Measurements from ENCODE around the gene JAK1.
"Not testable (repeated sequence)": the region's sequence is repeated elsewhere in the genome, so short reads cannot be mapped to it uniquely, and the experiment has no call there.

The JAK1 gene

GRCh38 chr1:64948216-64948615, 18.1 kb downstream of the JAK1 start:
- DNase-seq: no peak

- no peak for DNase-seq
Observed at GRCh38 chr1:64946916-64947315, 19.4 kb downstream of the JAK1 start.

GRCh38 chr1:64944913-64945312, 21.4 kb downstream of the JAK1 start:
- no peak for DNase-seq

GRCh38 chr1:64942675-64943074, 23.7 kb downstream of the JAK1 start:
- DNase-seq: no peak

DNA sequence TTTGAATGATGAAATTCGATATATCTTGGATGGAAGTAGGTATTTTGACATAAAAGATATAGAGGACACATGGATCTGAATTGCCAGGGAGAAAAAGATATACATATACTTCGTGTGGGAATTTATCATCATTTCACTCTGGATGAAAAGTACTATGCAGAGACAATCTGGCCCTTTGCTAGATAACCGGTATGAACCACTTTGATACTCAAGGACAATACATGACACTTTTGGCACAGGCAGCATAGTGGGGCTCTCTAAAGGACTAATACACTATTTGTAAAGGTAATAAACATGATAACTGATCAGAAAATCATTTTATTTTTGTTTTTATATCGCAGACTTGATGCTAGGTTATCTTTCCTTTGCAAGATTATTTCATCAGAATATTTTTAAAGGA, 24.2 kb downstream of the JAK1 start:
- no peak for DNase-seq

GRCh38 chr1:64941461-64942117, 24.8 kb downstream of the JAK1 start:
- no peak for DNase-seq

GRCh38 chr1:64940025-64940424, 26.3 kb downstream of the JAK1 start:
- DNase-seq: no peak

- no peak for DNase-seq
Observed at GRCh38 chr1:64938991-64939390, 27.4 kb downstream of the JAK1 start.

- DNase-seq: no peak
Observed at GRCh38 chr1:64936956-64937355, 29.4 kb downstream of the JAK1 start.

DNA sequence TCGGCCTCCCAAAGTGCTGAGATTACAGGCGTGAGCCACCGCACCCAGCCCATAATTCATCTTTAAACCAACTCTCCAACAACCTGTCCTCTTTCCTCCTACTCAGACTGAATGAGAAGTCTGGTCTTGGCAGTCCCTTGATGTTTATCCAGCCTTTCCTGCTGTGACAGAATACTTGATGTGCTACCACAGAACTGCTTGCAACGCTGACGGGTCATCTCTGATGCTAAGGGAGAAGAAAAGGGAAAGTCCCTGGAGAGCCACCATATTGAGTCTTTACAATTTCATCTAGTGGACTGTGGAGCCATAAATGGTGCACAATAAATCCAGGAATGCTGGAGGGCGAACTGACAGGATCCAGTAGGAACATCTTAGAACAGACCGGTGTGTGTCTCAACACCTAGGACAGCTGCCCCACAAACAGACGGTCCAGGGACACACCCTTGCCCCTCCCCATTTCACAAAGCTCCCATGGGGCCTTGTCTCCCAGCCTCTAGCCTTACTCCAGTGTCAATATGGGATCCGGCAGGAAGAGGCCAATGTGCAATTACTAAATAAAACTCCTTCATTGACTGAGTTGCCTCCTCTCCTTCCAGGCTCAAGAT, 30.7 kb downstream of the JAK1 start:
- DNase-seq: no peak

DNA sequence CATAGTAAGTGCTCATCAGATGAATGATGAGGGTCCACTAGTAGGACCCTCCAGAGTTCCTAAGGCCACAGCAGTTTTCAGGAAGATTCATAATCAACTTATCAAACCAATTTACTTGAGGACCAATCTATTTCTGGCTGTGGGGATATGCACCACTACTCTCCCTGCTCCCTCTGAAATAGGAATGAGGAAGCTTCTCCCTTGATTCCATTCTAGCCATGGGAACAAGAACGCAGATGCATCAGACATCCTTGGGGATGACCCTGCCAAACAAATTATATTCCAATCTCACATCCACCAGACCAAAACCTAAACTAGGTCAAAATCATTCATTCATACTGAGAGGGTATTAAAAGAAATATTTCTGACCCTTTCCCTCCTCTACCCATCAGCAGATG, 31.5 kb downstream of the JAK1 start:
- DNase-seq: no peak

DNA sequence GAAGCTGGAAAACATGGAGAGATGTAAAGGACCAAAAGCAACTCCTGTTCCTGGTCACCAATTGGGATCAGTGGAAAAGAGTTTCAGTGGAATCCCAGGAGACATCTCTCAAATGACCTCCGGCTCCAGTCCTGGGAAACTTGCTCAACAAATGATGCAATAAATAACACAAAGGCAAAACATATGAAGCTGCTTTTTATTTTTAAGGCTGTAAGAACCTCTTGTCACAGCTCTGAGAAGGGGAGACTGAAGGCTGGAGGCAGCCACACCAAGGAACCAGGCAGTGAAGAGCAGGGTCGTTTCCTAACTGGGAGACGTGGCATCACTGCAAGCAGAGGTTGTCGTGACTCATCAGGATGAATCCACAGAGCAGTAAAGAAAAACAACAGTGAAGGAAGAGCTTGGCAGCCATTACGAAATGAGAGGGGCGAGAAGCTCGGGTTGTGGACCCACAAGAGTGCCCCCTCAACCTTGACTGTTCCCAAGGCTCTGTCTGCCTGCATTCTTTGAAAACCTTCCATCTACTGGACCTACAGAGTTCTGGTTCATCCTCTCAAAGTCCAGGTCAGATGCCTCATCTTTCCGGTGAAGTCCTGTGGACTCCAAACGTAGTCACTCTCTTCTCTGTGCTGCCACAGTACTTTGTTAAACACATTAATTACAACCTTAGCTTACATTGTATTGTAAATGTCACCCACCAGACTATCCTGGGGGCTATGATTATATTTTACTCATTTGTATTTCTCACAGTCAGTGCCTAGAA, 32.1 kb downstream of the JAK1 start:
- no peak for DNase-seq

DNA sequence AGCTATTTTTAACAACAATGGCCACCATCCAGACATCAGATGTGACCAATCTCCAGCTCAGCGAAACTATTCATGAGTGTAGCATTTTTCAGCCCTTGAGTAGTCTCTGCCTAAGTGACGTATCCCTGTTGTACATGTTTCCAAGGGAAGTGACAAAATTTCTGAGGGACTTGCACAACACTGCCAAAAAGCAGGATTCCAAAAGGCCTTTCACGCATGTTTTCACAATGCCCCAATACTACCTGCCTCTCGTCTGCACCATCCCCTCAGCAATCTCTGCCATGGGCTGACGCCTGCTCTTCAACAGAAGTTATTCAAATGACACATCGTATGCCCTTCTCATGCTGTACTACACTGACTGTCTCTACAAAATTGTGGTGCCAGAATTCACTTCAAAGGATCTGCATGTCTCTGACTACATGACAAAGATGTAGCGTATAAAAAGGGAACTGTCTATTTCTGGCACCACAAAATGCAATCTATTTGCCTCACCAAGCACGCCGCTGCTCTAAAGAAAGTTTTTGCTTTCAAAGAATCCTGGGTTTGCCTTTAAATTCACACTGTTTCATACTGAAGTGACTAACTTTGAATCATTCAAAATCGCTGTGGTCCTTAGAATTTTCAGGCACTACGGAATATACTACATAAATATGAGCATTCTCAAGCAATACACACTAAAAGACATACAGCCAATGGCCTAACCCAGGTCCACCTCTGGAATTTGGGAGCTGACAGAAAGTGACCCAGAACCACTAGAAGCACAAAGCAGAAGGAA, 32.9 kb downstream of the JAK1 start:
- peak; percentile 64 for DNase-seq

GRCh38 chr1:64932962-64933295, 33.4 kb downstream of the JAK1 start:
- no peak for DNase-seq

GRCh38 chr1:64930640-64931039, 35.7 kb downstream of the JAK1 start:
- DNase-seq: not testable (repeated sequence)

DNA sequence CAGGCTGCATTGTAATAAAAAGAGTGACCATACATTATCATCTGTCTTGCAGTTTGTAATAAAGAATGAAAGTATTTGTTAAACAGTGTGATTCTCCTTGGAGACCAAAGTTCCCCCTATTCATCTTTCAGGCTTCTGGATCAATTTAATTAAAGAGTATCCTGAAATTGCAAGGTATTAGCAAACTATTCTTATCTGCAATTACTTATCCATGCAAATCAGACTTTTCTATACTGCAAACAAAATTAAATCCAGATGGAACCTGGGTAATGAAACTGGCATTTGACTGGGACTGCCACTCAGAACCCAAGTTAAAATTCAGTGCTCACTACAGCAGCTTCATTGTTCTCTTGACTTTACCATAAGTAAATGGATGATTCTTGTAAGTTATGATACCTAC, 37.1 kb downstream of the JAK1 start:
- DNase-seq: no peak

- no peak for DNase-seq
Observed at GRCh38 chr1:64928325-64928724, 38.0 kb downstream of the JAK1 start.

DNA sequence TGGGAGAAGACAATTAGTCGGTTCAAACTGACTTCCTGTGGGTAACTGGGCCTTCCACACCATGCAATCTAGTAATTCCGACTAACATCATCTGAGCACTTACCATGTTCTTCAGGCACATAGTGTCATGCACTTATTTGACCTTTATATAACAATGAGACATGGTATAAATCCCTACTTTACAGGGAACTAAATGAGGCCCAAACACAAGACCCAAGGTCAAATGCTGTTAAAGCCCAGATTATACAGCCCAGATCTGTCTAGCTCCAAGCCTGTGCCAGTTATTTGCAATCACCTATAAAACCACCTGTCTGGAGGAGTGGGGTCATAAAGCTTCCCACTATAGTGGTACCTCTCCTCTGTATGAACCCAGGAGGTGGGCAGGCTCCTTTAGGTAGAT, 40.8 kb downstream of the JAK1 start:
- no peak for DNase-seq

- DNase-seq: no peak
Observed at GRCh38 chr1:64923294-64923718, 43.0 kb downstream of the JAK1 start.

DNA sequence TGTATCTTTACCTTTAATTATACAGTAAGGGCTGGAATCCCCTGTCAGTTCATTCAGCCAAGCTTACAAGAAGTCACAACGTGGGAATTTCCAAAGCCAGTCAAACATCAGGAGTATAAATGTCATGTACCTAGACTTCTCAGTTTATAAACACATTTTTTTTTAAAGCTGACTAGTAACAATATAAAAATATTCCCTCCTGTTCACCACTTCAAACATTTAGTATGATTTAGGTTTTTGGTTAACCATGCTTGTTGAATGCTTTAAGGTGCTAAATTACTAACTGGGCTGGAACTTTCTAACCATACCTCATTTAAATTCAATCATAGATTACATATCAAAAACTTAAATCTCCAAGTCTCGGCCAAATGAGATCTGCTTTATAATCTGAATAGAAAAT, 44.0 kb downstream of the JAK1 start:
- no peak for DNase-seq

GRCh38 chr1:64921771-64922170, 44.6 kb downstream of the JAK1 start:
- no peak for DNase-seq

GRCh38 chr1:64920941-64921589, 45.3 kb downstream of the JAK1 start:
- DNase-seq: no peak

DNA sequence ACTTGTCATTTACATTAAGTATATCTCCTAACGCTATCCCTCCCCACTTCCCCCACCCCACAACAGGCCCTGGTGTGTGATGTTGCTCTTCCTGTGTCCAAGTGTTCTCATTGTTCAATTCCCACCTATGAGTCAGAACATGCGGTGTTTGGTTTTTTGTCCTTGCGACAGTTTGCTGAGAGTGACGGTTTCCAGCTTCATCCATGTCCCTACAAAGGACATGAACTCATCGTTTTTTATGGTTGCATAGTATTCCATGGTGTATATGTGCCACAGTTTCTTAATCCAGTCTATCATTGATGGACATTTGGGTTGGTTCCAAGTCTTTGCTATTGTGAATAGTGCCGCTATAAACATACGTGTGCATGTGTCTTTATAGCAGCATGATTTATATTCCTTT, 47.2 kb downstream of the JAK1 start:
- not testable (repeated sequence) for DNase-seq

All from midbrain (tissue), 1 donor.